ENCODE measurements around the gene CHRM2.

GRCh38 chr7:136911344-136911743 lies 42.9 kb downstream of the CHRM2 start:
- no peak for TF ChIP-seq CTCF (IDR thresholded peaks at IDR 0.05)
- TF ChIP-seq POLR2A (IDR thresholded peaks at IDR 0.05) = no peak
- TF ChIP-seq EP300 (IDR thresholded peaks at IDR 0.05) = no peak
